SK-N-SH treated with all-trans-retinoic acid at 6 μM for 48 hours (cell line): ENCODE data around the gene HPSE.

Experiments used
- CSDC2 ChIP-seq: fragments of 250-450 bp; sonication (Bioruptor Pico); IDR thresholded peaks from 2 replicates; pipeline ENCODE4 v1.5.0; 2020; ENCODE audit warnings: mild to moderate bottlenecking, moderate library complexity
- ESRRG ChIP-seq: fragments of 250-450 bp; sonication (Bioruptor Pico); IDR thresholded peaks from 2 replicates; pipeline ENCODE4 v1.6.1; 2021; ENCODE audit warnings: mild to moderate bottlenecking
- GLIS3 ChIP-seq: fragments of 250-450 bp; sonication (Bioruptor Pico); IDR thresholded peaks from 2 replicates; pipeline ENCODE4 v1.5.0; 2020; ENCODE audit warnings: mild to moderate bottlenecking, moderate library complexity
- ISL1 ChIP-seq: fragments of 250-450 bp; sonication (Bioruptor Pico); IDR thresholded peaks from 2 replicates; pipeline ENCODE4 v2.1.2; 2022; ENCODE audit warnings: mild to moderate bottlenecking, moderate library complexity
- ZFP3 ChIP-seq: fragments of 250-450 bp; sonication (Bioruptor Pico); IDR thresholded peaks from 2 replicates; pipeline ENCODE4 v1.5.0; 2020; ENCODE audit warnings: mild to moderate bottlenecking, moderate library complexity
- ZFP30 ChIP-seq: fragments of 450-650 bp; formaldehyde crosslinking; IDR thresholded peaks from 2 replicates; pipeline ENCODE4 v1.5.0; 2022; ENCODE audit warnings: mild to moderate bottlenecking, moderate library complexity
- TF ChIP-seq, protein P1 (sequence below): fragments of 250-450 bp; sonication (Bioruptor Pico); IDR thresholded peaks from 2 replicates; pipeline ENCODE4 v1.5.1; 2021; ENCODE audit warnings: mild to moderate bottlenecking, moderate library complexity

DNA sequence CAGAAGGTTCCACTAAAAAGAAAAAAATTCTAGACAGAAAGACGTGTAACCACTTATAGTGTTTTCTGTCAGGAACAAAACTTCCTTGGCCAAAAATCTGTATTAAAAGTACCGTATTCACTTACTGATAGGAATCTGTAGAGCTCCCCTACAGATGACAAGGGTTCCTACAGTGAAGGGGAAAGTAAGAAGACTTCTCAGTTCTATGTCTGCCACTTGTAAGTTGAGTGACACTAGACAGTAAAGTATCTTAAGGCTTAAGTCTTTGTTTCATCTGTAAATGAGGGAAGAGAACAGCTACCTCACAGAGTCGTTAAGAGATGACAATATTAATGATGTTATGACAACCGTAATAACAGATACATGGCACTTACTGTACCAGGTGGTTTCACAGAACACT is 53.3 kb downstream of the HPSE start:
- TF ChIP-seq ZFP30 (no peak), GLIS3 (CRISPR knock-in tag) (no peak), CSDC2 (CRISPR knock-in tag) (no peak), ISL1 (CRISPR knock-in tag) (no peak), ESRRG (no peak), ZFP3 (CRISPR knock-in tag) (no peak)
- TF ChIP-seq, protein P1, sequence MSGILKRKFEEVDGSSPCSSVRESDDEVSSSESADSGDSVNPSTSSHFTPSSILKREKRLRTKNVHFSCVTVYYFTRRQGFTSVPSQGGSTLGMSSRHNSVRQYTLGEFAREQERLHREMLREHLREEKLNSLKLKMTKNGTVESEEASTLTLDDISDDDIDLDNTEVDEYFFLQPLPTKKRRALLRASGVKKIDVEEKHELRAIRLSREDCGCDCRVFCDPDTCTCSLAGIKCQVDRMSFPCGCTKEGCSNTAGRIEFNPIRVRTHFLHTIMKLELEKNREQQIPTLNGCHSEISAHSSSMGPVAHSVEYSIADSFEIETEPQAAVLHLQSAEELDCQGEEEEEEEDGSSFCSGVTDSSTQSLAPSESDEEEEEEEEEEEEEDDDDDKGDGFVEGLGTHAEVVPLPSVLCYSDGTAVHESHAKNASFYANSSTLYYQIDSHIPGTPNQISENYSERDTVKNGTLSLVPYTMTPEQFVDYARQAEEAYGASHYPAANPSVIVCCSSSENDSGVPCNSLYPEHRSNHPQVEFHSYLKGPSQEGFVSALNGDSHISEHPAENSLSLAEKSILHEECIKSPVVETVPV = no peak
